IPS-NIHi7 (cell line): ENCODE results near the gene MTHFD1L.
"Not testable (repeated sequence)": the region's sequence is repeated elsewhere in the genome, so short reads cannot be mapped to it uniquely, and the experiment has no call there.

Experiments
- DNase-seq: peaks from one replicate; pipeline ENCODE4 v3.0.0; 2012; ENCODE audit warnings: mixed read lengths; ENCODE audit errors: extremely low spot score

Gene MTHFD1L

DNA sequence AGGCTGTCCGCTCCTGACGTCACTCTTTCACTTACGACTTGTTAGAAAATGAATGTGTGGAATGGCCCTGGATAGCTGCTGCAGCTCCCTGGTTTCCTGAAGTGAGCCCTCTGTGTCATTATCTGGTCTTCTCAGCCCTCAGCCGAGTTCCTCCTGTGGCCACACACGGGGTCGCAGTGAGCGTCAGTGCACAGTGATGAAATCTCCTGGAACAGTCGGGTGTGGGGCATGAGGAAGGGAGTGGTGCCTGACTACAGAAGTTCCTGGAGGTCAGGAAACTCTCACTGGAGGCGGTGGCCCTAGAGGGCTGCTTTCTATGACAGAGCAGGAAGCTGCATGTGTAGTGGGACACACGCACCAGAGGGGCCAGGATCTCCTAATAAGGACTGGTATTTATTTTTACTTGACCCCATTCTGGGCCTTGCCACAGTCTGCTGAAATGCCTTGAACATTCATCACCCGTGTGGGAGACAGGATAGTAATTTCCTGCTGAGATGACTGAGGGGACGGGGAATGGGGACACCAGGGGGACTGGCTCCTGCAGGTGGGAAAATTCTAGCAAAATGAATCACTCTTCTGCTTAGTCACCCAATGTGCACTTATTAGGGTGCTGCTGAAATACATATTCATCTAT is 175.5 kb downstream of the MTHFD1L start:
- not testable (repeated sequence) for DNase-seq

DNA sequence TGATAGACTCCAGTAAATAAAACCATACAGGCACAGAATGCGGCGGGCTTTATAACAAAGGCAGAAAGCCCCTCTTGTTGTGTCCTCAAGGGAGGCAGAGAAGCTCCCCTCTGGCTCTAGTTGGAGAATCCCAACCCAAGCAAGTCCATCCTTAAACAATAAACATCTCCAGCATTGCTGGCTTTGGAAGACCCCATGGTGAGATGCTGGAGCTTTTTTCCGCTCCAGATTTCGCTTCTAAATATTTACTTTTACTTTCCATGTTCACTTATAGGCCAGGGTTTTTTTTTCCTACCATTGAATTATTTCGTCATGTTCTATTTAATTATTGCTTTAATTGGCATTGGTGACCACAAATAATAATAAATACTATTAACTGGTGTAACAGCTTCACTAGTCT is 176.2 kb downstream of the MTHFD1L start:
- DNase-seq, result no peak

DNA sequence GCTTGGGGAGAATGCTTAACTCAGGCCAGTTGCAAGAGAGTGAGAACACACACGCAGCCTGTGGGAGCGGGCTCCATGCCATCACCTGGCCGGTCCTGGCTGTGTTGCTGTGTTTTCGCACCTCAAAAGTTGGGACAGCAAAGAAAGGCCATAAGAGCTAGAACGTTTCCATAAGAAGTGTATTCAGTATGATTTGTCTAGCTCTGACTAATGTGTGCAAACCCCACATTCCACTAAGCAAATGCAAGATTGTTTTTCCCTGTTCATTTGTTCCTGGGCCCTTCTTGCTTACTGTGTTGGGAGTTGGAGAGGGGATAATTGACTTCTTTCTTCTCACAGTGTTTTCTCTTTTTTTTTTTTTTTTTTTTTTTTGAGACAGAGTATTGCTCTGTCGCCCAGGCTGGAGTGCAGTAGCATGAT is 177.4 kb downstream of the MTHFD1L start:
- DNase-seq, result not testable (repeated sequence)

DNA sequence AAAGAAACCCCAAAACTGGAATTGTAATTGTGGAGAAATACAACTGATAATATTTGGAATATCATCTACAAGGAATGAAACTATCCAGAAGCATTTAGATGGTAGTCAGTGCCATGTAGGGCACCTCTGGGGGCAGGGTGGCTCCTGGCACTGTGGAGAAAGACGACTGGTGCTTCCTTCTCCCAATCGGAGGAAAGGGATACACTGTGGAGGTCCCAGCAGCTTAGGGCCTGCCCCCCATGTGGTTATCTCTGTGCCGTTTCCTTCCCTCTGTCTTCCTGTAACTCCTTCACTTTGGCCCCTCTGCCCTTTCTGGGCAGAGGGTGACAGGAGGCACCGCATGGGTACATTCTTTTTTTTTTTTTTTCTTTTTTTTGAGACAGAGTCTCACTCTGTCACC is 178.4 kb downstream of the MTHFD1L start:
- DNase-seq, result no peak

DNA sequence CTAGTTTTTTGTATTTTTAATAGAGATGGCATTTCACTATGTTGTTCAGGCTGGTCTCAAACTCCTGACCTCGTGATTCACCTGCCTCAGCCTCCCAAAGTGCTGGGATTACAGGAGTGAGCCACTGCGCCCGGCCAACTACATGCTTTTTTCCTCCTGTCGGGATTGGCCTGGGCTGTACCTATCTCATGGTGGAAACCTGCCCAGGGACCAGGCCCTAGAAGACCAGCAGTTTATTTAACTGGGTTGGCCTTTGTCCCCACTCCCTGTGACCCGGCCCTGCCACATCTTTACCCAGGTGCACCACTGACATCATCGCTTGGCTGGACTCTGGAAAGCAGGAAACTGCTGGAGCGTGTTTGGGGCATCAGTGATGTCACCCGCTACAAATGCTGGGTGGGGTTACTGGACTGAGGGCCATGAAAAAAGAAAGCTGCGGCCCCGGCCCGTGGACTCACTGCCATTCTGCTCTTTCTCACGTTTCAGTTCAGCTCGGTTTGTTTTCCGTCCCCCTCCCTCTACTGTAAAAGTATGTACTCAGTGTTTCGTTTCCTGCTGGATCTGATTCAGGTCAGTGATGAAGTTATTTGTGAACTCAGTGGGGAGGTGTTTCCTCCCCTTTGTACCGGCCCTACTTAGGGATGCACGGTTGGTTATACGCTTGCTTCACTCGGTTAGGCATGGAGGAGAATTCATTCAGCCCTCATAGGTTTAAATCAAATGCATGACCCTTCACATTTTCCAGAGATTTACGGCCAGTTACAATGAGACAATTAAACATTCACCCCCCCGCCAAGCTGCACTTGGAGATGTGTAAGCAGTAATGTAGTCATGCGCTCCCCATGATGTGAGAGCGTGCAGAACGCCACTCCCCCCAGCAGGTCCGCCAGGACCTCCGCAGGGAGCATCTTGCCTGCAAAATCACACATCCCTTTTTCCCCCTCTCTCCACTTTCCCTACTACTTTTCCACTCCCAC is 179.3 kb downstream of the MTHFD1L start:
- peak; percentile 36 for DNase-seq

DNA sequence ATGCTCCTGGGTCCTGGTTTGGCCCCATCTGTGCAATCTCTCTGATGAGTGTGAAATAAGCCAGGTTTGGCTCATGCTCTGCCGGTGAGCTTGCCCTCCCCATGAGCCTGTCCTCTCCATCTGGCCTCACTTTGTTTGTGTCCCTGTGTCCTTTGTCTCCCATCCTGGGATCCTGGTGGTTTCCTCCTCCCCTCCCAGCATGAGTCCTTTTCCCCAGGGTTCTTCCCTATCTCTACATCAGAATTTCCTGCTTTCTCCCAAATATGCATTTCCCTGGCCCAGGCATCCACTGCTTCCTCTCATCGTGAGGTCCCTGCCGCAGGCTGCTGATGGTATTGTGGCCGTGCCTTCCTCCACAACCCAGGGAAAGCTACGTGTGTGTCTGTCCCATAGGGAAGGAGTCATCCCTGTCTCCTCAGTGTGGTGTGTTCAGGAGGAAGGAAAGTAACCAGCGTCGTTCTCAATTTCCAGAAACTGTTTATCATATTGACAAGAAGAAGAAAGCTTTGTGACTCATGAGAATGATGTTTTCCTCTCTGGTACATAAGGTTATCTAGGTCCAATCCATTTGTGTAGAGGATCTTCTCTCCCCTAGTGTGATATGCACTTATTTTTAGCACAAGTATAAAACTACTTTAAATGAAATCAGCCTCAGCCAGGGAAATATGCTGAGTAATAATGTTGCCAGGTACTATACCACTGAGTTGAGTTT is 180.2 kb downstream of the MTHFD1L start:
- DNase-seq, result peak; percentile 44

DNA sequence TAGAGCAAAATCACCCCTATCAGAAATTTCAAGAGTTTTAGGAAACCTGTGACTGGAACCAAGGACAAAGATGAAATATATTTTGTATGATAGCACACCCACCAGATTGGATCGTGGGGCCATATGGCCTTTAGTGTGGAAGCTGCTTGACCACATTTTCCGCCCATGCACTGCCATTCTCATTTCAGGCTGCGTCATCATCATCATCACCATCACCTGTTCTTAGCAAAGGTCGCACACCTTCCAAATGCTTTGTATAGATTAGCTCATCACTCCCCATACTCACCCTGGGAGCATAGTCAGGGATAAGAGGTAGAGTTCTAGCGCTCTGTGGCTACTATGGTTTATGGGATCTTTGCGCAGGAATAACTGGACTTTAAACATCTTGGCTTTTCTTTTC is 185.7 kb downstream of the MTHFD1L start:
- DNase-seq, result no peak

DNA sequence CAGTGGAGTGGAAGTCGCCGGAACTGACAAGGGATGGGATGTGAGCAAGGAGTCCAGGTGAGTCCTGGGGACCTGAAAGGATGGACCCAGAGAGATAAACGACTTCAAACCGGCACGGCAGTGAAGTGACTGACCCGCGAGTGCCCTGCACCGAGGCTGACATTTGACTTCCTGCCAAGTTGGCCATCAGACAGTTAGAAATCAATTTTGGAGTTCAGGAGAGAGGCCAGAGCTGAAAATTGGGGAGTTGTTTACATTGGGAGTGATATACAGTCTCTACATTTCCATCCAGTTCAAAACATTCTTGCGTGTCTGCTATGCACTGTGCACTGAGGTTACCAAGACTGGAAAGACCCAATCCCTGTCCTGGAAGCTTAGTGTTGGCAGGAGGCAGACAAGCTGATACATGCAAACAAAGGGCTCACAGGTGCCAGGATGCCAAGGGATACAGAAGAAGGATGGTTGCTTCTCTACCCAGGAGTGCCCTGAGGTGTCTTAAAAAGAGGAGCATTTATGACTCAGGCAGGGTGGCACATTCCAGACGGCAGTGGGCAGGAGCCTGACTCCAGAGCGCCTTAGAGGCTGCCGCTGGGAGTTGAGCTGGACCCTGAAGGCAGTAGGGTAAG is 186.6 kb downstream of the MTHFD1L start:
- no peak for DNase-seq

DNA sequence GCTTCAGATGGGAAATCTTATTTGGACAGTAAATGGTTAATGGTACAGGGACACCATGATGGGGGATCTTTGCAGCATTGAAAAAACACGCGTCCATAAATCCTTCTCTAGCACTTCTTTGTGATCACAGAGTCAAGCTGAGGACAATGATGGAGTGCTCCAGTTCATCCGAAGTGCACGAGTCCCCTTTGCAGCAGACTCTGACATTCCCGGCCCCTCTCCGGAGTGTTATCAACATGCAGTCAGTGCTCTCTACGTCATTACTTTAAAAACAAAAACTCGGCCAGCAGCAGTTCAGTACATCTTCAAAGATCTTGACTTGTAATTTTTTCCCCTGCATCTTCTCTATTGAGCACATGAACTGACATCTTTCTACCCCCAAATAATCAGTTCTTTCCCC is 188.8 kb downstream of the MTHFD1L start:
- DNase-seq, result no peak

DNA sequence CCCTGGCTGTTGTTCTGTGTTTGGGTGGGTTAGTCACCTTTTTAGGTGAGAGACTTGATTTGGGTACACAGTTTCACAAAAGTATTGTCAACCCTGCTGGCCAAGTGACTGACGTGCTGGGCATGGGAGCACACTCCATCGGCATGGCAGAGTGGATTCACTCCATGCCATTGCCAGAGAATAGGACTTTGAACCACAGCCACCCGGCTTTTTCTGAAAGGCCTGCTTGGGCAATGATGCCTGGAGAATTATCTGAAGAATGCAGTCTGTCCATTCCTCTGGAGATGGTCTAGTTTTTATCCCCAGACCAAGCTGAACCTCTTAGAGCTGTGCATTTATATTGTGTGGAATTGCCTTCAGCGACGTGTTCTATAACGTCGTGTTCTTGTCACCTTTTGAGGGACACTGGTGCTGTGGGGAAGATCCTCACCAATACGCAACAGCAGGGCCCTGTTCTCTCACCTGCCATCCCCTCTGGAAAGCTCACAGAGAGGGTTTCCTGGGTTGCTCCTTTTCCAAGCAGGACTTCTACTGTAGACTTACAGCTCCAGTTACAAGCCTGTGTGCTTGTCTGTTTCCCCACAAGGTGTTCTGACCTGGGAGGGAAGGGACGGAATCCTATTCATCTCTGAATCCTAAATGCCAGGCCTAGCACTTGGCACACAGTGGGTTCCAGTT is 190.9 kb downstream of the MTHFD1L start:
- DNase-seq, result no peak

DNA sequence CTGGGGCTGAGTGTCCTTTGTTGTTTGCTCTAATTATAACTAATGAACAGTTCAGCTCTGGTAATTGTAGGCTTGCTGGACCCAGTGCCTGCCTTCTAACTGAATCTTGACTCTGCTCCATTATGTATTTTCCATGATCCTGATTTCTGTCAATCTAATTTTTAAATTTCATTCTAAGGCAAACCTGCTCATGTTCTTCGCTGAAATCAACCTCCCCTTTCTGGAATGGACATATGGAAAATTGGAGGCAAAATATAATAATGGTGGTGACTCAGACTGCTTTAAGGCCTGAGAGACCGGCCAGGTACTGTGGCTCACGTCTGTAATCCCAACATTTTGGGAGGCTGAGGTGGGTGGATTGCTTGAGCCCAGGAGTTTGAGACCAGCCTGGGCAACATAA is 191.6 kb downstream of the MTHFD1L start:
- no peak for DNase-seq

DNA sequence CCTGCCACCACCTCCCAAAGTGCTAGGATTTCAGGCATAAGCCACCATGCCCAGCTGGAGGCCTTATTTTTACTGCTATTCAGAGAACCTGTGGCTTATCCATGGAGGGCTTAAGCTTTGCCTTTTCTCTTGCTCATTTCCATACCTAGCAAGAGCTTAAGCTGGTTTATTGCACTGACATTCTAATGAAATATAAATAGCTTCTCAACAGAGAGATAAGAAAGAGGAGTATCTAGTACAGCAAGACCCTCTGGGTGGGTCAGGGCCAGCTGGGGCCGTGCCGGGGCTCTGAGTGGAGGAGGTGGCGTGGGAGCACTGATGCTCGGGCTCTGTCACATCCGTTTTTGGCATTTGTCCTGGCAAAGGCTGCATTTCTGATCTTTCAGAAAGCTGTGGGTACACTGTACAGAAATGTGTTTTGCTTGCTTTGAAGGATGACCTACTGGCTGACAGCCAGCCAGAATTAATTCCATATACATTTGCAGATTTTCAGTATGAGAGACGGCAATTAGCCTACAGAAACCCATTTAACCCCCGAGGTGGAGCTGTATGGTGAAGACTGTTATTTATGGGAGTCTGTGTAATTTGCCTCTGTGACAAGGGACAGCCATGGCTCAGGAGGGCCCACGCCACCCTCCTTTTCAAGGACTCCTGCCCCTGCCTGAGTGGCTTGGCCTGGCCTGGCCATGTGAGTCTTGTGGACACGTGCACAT is 192.7 kb downstream of the MTHFD1L start:
- no peak for DNase-seq

DNA sequence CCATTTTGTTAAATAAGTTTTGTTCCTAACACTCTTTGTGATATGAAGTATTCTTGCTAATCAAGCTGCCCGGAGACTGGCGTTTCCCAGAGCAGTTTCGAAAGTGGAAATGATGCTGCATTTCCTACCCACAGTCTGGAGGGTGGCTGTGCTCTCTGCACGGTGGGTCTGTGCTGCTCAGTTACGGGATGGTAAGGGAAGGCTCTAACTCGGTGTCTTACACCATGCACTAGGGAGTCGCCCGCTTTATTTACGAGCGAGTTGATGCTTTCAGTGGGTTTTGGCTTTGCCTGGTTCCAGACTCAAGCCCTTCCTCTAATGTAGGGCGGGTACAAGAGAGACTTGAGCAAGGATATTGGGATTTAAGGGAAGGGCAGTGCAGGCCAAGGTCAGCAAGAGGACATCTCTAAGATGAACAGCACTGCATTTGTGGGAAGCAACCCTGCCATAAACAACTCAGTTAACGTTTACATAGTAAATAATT is 194.2 kb downstream of the MTHFD1L start:
- DNase-seq, result no peak

DNA sequence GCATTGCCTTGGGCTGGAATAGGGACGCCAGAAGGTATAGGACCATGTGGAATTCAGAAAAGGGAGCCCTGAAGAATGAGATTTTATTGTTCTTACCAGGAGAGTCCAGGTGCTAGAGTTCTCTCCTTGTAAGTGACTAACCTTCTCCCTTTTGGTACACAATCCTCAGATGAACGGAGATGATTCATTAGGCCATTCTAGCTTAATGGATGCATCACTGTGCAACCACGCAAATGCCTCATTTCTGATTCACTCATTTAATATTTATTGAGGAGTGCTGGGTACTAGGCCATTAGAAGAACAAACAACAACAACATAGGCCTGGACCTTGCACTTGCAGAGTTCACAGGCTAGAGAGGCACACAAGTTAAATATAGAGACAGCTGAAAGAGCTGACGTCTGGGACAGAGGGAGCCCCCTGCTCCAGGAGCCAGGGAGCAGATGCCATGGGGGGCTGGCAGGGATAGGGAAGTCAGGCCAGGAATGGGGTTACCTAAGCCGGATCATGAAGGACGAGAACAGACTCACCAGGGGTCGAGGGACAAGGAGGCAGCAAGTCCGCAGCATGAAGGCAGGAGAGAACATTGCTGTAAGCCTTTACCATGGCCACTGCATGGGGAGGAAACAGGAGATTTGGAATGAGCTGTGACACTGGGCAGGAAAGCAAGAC is 194.7 kb downstream of the MTHFD1L start:
- no peak for DNase-seq

DNA sequence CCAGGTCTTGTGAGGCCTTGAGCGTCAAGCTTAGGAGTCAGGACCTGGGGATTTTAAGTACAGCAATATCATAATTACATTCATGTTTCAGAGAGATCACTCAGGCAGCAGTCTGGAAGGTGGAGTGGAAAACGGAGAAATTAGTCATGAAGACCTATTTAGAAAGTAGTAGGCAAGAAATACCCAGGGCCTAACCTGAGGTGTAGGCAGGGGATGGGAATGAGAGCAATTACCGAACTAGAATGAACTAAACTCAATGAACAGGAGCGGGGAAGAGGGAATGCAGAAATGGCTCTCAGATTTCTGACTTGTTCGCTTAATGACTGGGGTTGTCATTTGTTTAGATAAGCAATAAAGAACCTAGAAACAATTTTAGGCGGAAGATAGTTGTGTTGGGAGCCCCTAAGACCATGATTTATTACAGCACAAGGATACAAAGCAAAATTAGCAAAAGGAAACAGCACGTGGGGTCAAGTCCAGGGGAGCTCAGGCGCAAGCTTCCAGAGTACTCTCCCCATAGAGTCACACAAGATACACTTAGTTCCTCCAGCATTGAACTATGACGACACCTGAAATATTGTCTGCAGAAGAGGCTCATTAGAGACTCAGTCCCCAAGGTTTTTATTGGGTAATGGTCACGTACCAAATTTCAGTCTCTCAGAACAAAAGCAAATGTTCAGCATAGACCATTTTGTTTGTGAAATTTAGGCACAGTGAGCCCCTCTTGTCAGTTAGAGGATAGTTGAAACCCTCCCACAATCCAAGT is 195.4 kb downstream of the MTHFD1L start:
- no peak for DNase-seq

DNA sequence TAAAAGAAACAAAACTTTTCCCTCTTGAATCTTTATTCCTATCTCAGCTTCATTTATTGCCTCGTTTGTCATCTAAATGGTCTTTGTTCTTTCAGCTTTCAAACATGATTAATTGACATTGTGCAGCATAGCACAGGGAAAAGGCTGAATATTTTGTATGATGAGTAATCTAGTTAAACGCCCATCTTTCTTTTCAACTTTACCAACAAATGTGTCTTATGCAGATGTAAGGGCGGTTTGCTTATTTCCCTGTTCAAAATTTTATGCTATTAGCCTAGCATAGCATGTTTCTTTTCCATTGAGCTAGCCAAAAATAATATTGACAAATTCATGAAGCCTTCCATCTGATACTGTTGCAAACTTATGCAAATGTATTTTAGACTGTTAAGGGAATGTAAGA is 197.8 kb downstream of the MTHFD1L start:
- DNase-seq, result no peak

DNA sequence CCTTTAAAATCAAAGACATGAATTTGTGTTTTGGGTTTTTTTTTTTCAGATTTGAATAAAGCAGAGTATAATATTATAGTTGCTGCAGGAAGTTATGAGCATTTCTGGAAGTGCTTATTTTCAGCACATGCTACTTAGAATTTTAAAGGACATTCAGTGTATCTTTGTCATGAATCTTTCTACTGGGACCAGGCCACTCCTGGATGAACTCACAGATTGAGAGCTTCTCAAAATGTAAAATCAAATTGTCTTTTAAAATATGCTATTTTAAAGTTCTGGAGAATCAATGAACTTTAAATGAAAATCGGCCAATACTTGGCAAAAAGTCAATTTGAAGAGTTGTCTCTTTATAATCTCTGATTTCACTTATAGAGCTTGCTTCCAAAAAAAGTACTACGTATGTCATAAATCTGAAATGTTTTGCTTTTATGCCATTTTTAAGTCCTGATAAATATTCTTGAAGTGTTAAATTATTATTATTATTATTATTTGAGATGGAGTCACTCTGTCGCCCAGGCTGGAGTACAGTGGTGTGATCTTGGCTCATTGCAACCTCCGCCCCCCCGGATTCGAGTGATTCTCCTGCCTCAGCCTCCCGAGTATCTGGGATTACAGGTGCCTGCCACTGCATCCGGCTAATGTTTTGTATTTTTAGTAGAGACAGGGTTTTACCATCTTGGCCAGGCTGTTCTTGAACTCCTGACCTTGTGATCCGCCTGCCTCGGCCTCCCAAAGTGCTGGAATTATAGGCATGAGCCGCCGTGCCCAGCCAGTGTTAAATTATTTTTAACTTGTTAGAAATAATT is 198.5 kb downstream of the MTHFD1L start:
- no peak for DNase-seq

DNA sequence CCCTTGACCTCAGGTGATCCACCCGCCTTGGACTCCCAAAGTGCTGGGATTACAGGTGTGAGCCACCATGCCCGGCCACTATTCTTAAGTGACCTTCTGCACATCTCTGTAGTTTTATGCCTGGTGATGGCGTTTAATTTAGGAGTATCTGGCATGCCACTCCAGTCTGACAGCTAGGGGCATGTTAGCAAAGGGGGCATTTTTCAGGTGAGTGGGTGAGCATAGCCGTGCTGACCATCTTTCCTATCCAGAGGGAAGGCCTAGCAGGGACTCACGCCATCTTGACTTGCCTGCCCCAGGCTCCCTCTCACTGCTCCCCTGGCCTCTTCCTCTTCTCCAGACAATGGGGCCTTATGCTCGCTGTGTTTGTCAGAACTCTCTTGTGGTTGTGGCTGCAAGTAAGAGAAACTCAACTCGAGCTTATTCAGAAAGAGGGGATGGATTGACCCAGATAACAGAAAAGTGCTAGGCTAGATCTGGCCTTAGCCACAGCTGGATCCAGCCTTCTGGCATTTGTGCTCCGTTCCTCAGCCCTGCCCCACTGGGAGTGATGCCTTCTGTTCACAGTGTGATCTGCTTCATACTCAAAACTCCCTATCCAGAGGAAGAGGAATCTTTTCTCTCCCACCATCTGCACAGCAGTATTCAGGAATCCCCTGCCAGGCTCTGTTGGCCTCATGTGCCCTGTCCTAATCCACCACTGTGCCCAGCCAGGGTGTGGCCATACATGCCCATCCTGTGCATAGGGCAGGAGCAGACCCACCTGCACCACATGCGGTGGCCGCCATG is 199.7 kb downstream of the MTHFD1L start:
- DNase-seq, result no peak
